HCT116 (cell line): Measurements from ENCODE around the gene LYRM4. TPM values are rescaled to one million over a fixed set of nuclear protein-coding genes. Genes with fewer than 3 reads are reported as not detected.

Source experiments
- ATAC-seq: fragments of 200-7000 bp; cut with Tn5 transposase; 2 replicates; pipeline ENCODE4 v1.9.1; 2020; ENCODE audit warnings: mild to moderate bottlenecking, moderate library complexity
- BruUV-seq: library from RNA; stranded (reverse); fragments of 400-500 nt; replicated peaks from 2 replicates; lab custom pipeline; 2021; lab: Mats Ljungman, UMichigan
- CTCF ChIA-PET: fragments of 300-600 bp; sonication (Branson Sonifier 250); formaldehyde crosslinking; loops from one replicate; lab custom pipeline; 2021; ENCODE audit warnings: antibody characterized with exemption; lab: Charles Lee
- POLR2A ChIA-PET: fragments of 300-600, 350-600 bp; sonication (Branson Sonifier 250); formaldehyde crosslinking; loops from one replicate; lab custom pipeline; 2021; ENCODE audit warnings: antibody characterized with exemption; lab: Charles Lee
- RAD21 ChIA-PET, 2 experiments: fragments of 300-600 bp; sonication (Branson Sonifier 250); formaldehyde crosslinking; loops; one replicate each; lab custom pipeline; 2023; ENCODE audit warnings: low total read pairs in 2 of 2; ENCODE audit not compliant: uncharacterized antibody in 2 of 2, unreplicated experiment in 2 of 2, low non-redundant PET in 1 of 2; lab: Charles Lee
- DNase-seq: peaks from one replicate; pipeline ENCODE4 v3.0.0-alpha.2; 2010; ENCODE audit warnings: low read depth, low spot score
- H2AFZ ChIP-seq: fragments of 200-600 bp; shearing (Covaris generic), sonication (generic); 2 replicates; pipeline ENCODE4 v1.6.1; 2017; ENCODE audit warnings: low read depth, mixed run types, mixed read lengths, antibody characterized with exemption, low read length; ENCODE audit not compliant: poor library complexity, severe bottlenecking
- H3K27ac ChIP-seq: 2 replicates; pipeline ENCODE4 v1.5.1; 2012; ENCODE audit warnings: low read depth, low read length
- H3K27me3 ChIP-seq: fragments of 200-600 bp; sonication (generic); 2 replicates; pipeline ENCODE4 v1.6.1; 2016; ENCODE audit warnings: mixed run types, low read length, mixed read lengths; ENCODE audit not compliant: insufficient read depth
- H3K36me3 ChIP-seq, 2 experiments: fragments of 200-500 bp in 1 of 2; fragments of 200-600 bp in 1 of 2; sonication (Bioruptor generic) in 1 of 2; sonication (generic) in 1 of 2; 2 replicates each; pipeline versions ENCODE4 v1.5.1 to v1.6.1; 2014 to 2016; ENCODE audit warnings: low read length in 2 of 2, inconsistent platforms in 1 of 2, mixed read lengths in 1 of 2, mixed run types in 1 of 2; ENCODE audit not compliant: insufficient read depth in 2 of 2, control insufficient read depth in 1 of 2
- H3K4me1 ChIP-seq, 2 experiments: fragments of 200-600 bp in 1 of 2; sonication (generic) in 1 of 2; 2 replicates each; pipeline versions ENCODE4 v1.5.1 to v1.6.1; 2012 to 2017; ENCODE audit warnings: low read length in 2 of 2, inconsistent platforms in 1 of 2, mild to moderate bottlenecking in 1 of 2, mixed read lengths in 1 of 2, mixed run types in 1 of 2, moderate library complexity in 1 of 2; ENCODE audit not compliant: insufficient read depth in 2 of 2, control insufficient read depth in 1 of 2
- H3K4me2 ChIP-seq: fragments of 200-600 bp; sonication (generic); 2 replicates; pipeline ENCODE4 v1.6.1; 2017; ENCODE audit warnings: mixed run types, low read length, mixed read lengths
- H3K4me3 ChIP-seq, 2 experiments: fragments of 200-600 bp in 1 of 2; sonication (generic) in 1 of 2; replicated peaks in 1 of 2; 2 replicates each; pipeline ENCODE4 v1.5.1; 2011 to 2016; ENCODE audit warnings: low read length in 2 of 2, control low read depth in 1 of 2, low read depth in 1 of 2, mild to moderate bottlenecking in 1 of 2, mixed read lengths in 1 of 2, mixed run types in 1 of 2
- H3K79me2 ChIP-seq: fragments of 200-600 bp; sonication (generic); 2 replicates; pipeline ENCODE4 v1.6.1; 2017; ENCODE audit warnings: mild to moderate bottlenecking, mixed run types, low read length, moderate library complexity, mixed read lengths; ENCODE audit not compliant: insufficient read depth
- H3K9ac ChIP-seq: fragments of 200-600 bp; sonication (generic); 2 replicates; pipeline ENCODE4 v1.6.1; 2016; ENCODE audit warnings: low read length, mixed read lengths
- H3K9me2 ChIP-seq: fragments of 200-600 bp; sonication (generic), shearing (Covaris generic); 2 replicates; pipeline ENCODE4 v1.6.1; 2017; ENCODE audit warnings: mixed run types, mild to moderate bottlenecking, moderate library complexity; ENCODE audit not compliant: insufficient read depth
- H3K9me3 ChIP-seq, 2 experiments: fragments of 200-500 bp in 1 of 2; fragments of 200-600 bp in 1 of 2; sonication (Bioruptor generic) in 1 of 2; sonication (generic) in 1 of 2; 2 replicates each; pipeline ENCODE4 v1.6.1; 2014 to 2017; ENCODE audit warnings: low read length in 2 of 2, mixed read lengths in 2 of 2, inconsistent platforms in 1 of 2, low read depth in 1 of 2, mild to moderate bottlenecking in 1 of 2, mixed run types in 1 of 2, moderate library complexity in 1 of 2; ENCODE audit not compliant: control insufficient read depth in 1 of 2, insufficient read depth in 1 of 2
- H4K20me1 ChIP-seq: fragments of 200-600 bp; sonication (generic), shearing (Covaris generic); 2 replicates; pipeline ENCODE4 v1.6.1; 2017; ENCODE audit warnings: mixed run types, mild to moderate bottlenecking, moderate library complexity; ENCODE audit not compliant: insufficient read depth
- CEBPB ChIP-seq: IDR thresholded peaks from 2 replicates; pipeline ENCODE4 v1.6.1; 2012; ENCODE audit warnings: low read depth
- EGR1 ChIP-seq: IDR thresholded peaks from 2 replicates; pipeline ENCODE4 v1.6.1; 2012; ENCODE audit warnings: low read depth
- ELF1 ChIP-seq: IDR thresholded peaks from 2 replicates; pipeline ENCODE4 v1.6.1; 2012; ENCODE audit warnings: low read depth, borderline replicate concordance
- EZH2 ChIP-seq: fragments of 200-600 bp; sonication (generic); IDR thresholded peaks from 2 replicates; pipeline ENCODE4 v1.6.1; 2017; ENCODE audit warnings: antibody characterized with exemption, mixed run types
- EZH2phosphoT487 ChIP-seq: fragments of 200-600 bp; IDR thresholded peaks from 2 replicates; pipeline ENCODE4 v1.6.1; 2018; ENCODE audit warnings: antibody characterized with exemption, borderline replicate concordance
- JUND ChIP-seq: IDR thresholded peaks from 2 replicates; pipeline ENCODE4 v1.6.1; 2012
- POLR2A ChIP-seq: IDR thresholded peaks from 2 replicates; pipeline ENCODE4 v1.7.0; 2011; ENCODE audit warnings: borderline replicate concordance; ENCODE audit not compliant: insufficient read depth, insufficient read length; ENCODE audit errors: extremely low read depth
- POLR2AphosphoS5 ChIP-seq: IDR thresholded peaks from 2 replicates; pipeline ENCODE4 v1.6.1; 2011; ENCODE audit warnings: mild to moderate bottlenecking, low read depth, low read length, moderate library complexity
- SIN3A ChIP-seq: IDR thresholded peaks from 2 replicates; pipeline ENCODE4 v1.6.1; 2012; ENCODE audit warnings: low read depth
- SP1 ChIP-seq: IDR thresholded peaks from 2 replicates; pipeline ENCODE4 v1.6.1; 2012; ENCODE audit warnings: low read depth
- SRF ChIP-seq: IDR thresholded peaks from 2 replicates; pipeline ENCODE4 v1.6.1; 2012; ENCODE audit warnings: low read depth
- TCF7L2 ChIP-seq: IDR thresholded peaks from 2 replicates; pipeline ENCODE4 v1.7.0; 2011; ENCODE audit warnings: borderline replicate concordance, inconsistent platforms; ENCODE audit not compliant: insufficient read depth, insufficient read length; ENCODE audit errors: extremely low read depth
- YY1 ChIP-seq: IDR thresholded peaks from 2 replicates; pipeline ENCODE4 v1.6.1; 2011; ENCODE audit warnings: low read length, low read depth, moderate library complexity, mild to moderate bottlenecking; ENCODE audit not compliant: insufficient replicate concordance; ENCODE audit errors: extremely low read depth
- ZNF274 ChIP-seq: fragments of 200-500 bp; sonication (Bioruptor generic); IDR thresholded peaks from 2 replicates; pipeline ENCODE4 v1.6.1; 2014; ENCODE audit warnings: mild to moderate bottlenecking, low read depth, low read length, inconsistent platforms
- intact Hi-C: fragments of 100-400 bp; cut with micrococcal nuclease; formaldehyde crosslinking; loops from 2 replicates; pipeline ENCODE4 v1.10.0; 2022
- total RNA-seq: library from RNA; stranded (reverse); gene quantifications from one replicate; pipeline ENCODE4 v1.2.1, GENCODE V29; 2021; ENCODE audit not compliant: unreplicated experiment
- TF ChIP-seq, protein P1 (sequence below): IDR thresholded peaks from 2 replicates; pipeline ENCODE4 v1.6.1; 2012
- TF ChIP-seq, protein P2 (sequence below): IDR thresholded peaks from 2 replicates; pipeline ENCODE4 v1.6.1; 2012
- TF ChIP-seq, protein P3 (sequence below): IDR thresholded peaks from 2 replicates; pipeline ENCODE4 v1.6.1; 2012; ENCODE audit warnings: low read depth
- TF ChIP-seq, protein P4 (sequence below): IDR thresholded peaks from 2 replicates; pipeline ENCODE4 v1.6.1; 2011; ENCODE audit warnings: mild to moderate bottlenecking, low read length, moderate library complexity; ENCODE audit not compliant: insufficient replicate concordance; ENCODE audit errors: extremely low read depth

The LYRM4 gene
- total RNA-seq, 1 experiment from 2014 or later = 30.1 TPM

DNA sequence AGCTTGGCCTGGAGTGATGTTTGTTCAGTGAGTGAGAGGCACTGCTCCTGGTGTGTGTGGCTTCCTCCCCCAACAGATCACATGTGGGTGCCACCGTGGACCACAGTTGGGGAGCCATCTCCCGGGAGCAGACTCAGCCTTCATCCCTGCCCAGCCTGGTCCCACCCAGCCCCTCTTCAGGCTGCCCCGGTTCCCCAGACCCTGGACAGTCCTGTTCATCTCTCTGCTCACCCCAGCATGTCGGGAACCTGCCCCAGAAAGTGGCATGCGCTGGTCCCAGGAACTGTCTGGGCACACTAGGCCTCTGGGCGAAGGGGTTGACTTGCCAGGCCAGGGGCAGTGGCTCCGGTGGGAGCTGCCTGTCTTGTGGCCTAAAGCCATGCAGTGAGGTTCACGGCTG, 197.1 kb downstream of the LYRM4 start:
- H3K4me3 ChIP-seq = no peak overlapping the region
- H3K27me3 ChIP-seq = no peaks in the 10 kb centered on the region
- H3K27ac ChIP-seq = no peak overlapping the region
- no peaks in the 10 kb centered on the region for H3K79me2 ChIP-seq
- ChIA-PET CTCF (no interaction called here), POLR2A (no interaction called here), RAD21 (no interaction called here)
- no peak overlapping the region for H3K9ac ChIP-seq
- H4K20me1 ChIP-seq = no peaks in the 10 kb centered on the region
- ATAC-seq = no peak
- no peak overlapping the region for H3K4me2 ChIP-seq
- BruUV-seq = no TSS peak
- H3K9me2 ChIP-seq = no peaks in the 10 kb centered on the region
- no peaks in the 10 kb centered on the region for H3K36me3 ChIP-seq
- no peaks in the 10 kb centered on the region for H3K4me1 ChIP-seq
- intact Hi-C loops = no loop called here
- no peak overlapping the region for H2AFZ ChIP-seq
- TF ChIP-seq SRF = no peak
- TF ChIP-seq ELF1 = no peak
- no peak for TF ChIP-seq EZH2phosphoT487
- no peak for TF ChIP-seq EZH2
- TF ChIP-seq, protein P1, sequence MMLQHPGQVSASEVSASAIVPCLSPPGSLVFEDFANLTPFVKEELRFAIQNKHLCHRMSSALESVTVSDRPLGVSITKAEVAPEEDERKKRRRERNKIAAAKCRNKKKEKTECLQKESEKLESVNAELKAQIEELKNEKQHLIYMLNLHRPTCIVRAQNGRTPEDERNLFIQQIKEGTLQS = no peak
- no peak for TF ChIP-seq CEBPB
- TF ChIP-seq, protein P2, sequence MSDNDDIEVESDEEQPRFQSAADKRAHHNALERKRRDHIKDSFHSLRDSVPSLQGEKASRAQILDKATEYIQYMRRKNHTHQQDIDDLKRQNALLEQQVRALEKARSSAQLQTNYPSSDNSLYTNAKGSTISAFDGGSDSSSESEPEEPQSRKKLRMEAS = no peak
- TF ChIP-seq JUND = no peak
- no peak for TF ChIP-seq POLR2AphosphoS5
- TF ChIP-seq TCF7L2 = no peak
- H3K9me3 ChIP-seq = no peaks in the 10 kb centered on the region
- no peak for DNase-seq

DNA sequence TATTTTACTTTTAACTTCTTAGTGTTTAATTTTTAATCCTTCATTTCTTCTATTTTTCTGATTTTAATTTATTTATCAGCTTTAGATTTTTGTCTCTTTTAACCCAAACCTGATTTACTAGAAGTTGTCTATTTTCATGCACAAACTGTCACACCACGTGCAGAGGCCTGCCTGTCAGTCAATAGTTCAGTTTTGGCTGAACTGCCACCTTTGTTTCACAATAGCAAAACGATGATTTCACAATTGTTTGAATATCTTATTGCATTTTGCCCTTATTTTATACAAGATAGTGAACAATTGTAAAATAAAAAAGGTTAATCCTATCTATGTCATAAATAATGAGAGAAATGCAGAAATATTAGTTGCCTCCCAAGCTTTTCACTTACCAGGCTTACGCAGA, 199.6 kb downstream of the LYRM4 start:
- H3K36me3 ChIP-seq = no peaks in the 10 kb centered on the region
- no peaks in the 10 kb centered on the region for H3K4me1 ChIP-seq
- intact Hi-C loops = no loop called here
- H3K9me2 ChIP-seq = no peaks in the 10 kb centered on the region
- BruUV-seq = no TSS peak
- no peaks in the 10 kb centered on the region for H3K27me3 ChIP-seq
- RAD21 ChIA-PET = no interaction called here
- ATAC-seq (no peak), DNase-seq (no peak)
- no peak overlapping the region for H3K27ac ChIP-seq
- H3K9me3 ChIP-seq = no peaks in the 10 kb centered on the region
- POLR2A ChIA-PET = no interaction called here
- H3K9ac ChIP-seq = no peak overlapping the region
- no peak overlapping the region for H3K4me3 ChIP-seq
- CTCF ChIA-PET = no interaction called here
- no peak overlapping the region for H3K4me2 ChIP-seq
- H2AFZ ChIP-seq = no peak overlapping the region
- H3K79me2 ChIP-seq = no peaks in the 10 kb centered on the region
- no peaks in the 10 kb centered on the region for H4K20me1 ChIP-seq
- no peak for TF ChIP-seq POLR2A
- TF ChIP-seq SIN3A = no peak
- no peak for TF ChIP-seq ZNF274
- TF ChIP-seq, protein P3, sequence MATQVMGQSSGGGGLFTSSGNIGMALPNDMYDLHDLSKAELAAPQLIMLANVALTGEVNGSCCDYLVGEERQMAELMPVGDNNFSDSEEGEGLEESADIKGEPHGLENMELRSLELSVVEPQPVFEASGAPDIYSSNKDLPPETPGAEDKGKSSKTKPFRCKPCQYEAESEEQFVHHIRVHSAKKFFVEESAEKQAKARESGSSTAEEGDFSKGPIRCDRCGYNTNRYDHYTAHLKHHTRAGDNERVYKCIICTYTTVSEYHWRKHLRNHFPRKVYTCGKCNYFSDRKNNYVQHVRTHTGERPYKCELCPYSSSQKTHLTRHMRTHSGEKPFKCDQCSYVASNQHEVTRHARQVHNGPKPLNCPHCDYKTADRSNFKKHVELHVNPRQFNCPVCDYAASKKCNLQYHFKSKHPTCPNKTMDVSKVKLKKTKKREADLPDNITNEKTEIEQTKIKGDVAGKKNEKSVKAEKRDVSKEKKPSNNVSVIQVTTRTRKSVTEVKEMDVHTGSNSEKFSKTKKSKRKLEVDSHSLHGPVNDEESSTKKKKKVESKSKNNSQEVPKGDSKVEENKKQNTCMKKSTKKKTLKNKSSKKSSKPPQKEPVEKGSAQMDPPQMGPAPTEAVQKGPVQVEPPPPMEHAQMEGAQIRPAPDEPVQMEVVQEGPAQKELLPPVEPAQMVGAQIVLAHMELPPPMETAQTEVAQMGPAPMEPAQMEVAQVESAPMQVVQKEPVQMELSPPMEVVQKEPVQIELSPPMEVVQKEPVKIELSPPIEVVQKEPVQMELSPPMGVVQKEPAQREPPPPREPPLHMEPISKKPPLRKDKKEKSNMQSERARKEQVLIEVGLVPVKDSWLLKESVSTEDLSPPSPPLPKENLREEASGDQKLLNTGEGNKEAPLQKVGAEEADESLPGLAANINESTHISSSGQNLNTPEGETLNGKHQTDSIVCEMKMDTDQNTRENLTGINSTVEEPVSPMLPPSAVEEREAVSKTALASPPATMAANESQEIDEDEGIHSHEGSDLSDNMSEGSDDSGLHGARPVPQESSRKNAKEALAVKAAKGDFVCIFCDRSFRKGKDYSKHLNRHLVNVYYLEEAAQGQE = no peak
- no peak for TF ChIP-seq YY1
- TF ChIP-seq EZH2 = no peak
- no peak for TF ChIP-seq EGR1
- TF ChIP-seq, protein P1 = no peak
- no peak for TF ChIP-seq SP1
- TF ChIP-seq, protein P4, sequence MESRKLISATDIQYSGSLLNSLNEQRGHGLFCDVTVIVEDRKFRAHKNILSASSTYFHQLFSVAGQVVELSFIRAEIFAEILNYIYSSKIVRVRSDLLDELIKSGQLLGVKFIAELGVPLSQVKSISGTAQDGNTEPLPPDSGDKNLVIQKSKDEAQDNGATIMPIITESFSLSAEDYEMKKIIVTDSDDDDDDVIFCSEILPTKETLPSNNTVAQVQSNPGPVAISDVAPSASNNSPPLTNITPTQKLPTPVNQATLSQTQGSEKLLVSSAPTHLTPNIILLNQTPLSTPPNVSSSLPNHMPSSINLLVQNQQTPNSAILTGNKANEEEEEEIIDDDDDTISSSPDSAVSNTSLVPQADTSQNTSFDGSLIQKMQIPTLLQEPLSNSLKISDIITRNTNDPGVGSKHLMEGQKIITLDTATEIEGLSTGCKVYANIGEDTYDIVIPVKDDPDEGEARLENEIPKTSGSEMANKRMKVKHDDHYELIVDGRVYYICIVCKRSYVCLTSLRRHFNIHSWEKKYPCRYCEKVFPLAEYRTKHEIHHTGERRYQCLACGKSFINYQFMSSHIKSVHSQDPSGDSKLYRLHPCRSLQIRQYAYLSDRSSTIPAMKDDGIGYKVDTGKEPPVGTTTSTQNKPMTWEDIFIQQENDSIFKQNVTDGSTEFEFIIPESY = no peak
